HepG2 (cell line): ENCODE results near the gene ZNF248. TPM values are rescaled to one million over a fixed set of nuclear protein-coding genes. Genes with fewer than 3 reads are reported as not detected.

Experiments
- AHR ChIP-seq: IDR thresholded peaks from 2 replicates; pipeline ENCODE4 v1.6.1; 2018; ENCODE audit warnings: missing genetic modification reagents, missing compliant biosample characterization
- ETV5 ChIP-seq: IDR thresholded peaks from 2 replicates; pipeline ENCODE4 v1.6.1; 2018; ENCODE audit warnings: missing biosample characterization, missing genetic modification reagents, inconsistent platforms, borderline replicate concordance
- ETV6 ChIP-seq: sonication (generic); formaldehyde crosslinking; conservative IDR thresholded peaks from 2 replicates; pipeline ENCODE4 v1.4.0; 2020; ENCODE audit warnings: missing genetic modification reagents
- GPN1 ChIP-seq: sonication (generic); formaldehyde crosslinking; IDR thresholded peaks from 2 replicates; pipeline ENCODE4 v1.5.1; 2020; ENCODE audit warnings: missing genetic modification reagents, borderline replicate concordance
- HIVEP1 ChIP-seq: sonication (generic); formaldehyde crosslinking; IDR thresholded peaks from 2 replicates; pipeline ENCODE4 v1.4.0; 2020; ENCODE audit warnings: mild to moderate bottlenecking, missing genetic modification reagents
- HNRNPL ChIP-seq: fragments of 200-400 bp; formaldehyde crosslinking; IDR thresholded peaks from 2 replicates; pipeline ENCODE4 v1.6.1; 2017; ENCODE audit warnings: mild to moderate bottlenecking, low read depth, low read length
- KMT2B ChIP-seq: IDR thresholded peaks from 2 replicates; pipeline ENCODE4 v1.6.1; 2016; ENCODE audit warnings: missing genetic modification reagents, missing compliant biosample characterization
- MLLT10 ChIP-seq: sonication (generic); formaldehyde crosslinking; IDR thresholded peaks from 2 replicates; pipeline ENCODE4 v1.4.0; 2020; ENCODE audit warnings: missing genetic modification reagents
- MTA3 ChIP-seq: sonication (generic); formaldehyde crosslinking; IDR thresholded peaks from 2 replicates; pipeline ENCODE4 v1.4.0; 2020; ENCODE audit warnings: missing genetic modification reagents
- NR2F1 ChIP-seq, 2 experiments: fragments of 450-650 bp in 1 of 2; formaldehyde crosslinking in 1 of 2; IDR thresholded peaks; 2 replicates each; pipeline versions ENCODE4 v1.5.0 to v1.6.1; 2016 to 2020; ENCODE audit warnings: mild to moderate bottlenecking in 1 of 2, missing compliant biosample characterization in 1 of 2, missing genetic modification reagents in 1 of 2, moderate library complexity in 1 of 2
- NR3C1 ChIP-seq: sonication (generic); formaldehyde crosslinking; IDR thresholded peaks from 2 replicates; pipeline ENCODE4 v1.4.0; 2020; ENCODE audit warnings: missing genetic modification reagents
- RARA ChIP-seq: IDR thresholded peaks from 2 replicates; pipeline ENCODE4 v1.6.1; 2016; ENCODE audit warnings: missing genetic modification reagents, missing compliant biosample characterization
- TBP ChIP-seq: sonication (generic); formaldehyde crosslinking; IDR thresholded peaks from 2 replicates; pipeline ENCODE4 v1.5.0; 2020; ENCODE audit warnings: missing genetic modification reagents
- YEATS2 ChIP-seq: sonication (generic); formaldehyde crosslinking; IDR thresholded peaks from 2 replicates; pipeline ENCODE4 v1.4.0; 2020; ENCODE audit warnings: missing genetic modification reagents, borderline replicate concordance
- ZNF253 ChIP-seq: sonication (generic); formaldehyde crosslinking; IDR thresholded peaks from 2 replicates; pipeline ENCODE4 v1.8.0; 2022; ENCODE audit warnings: mild to moderate bottlenecking, missing genetic modification reagents, borderline replicate concordance
- ZNF441 ChIP-seq: sonication (generic); formaldehyde crosslinking; IDR thresholded peaks from 2 replicates; pipeline ENCODE4 v1.7.0; 2021; ENCODE audit warnings: missing genetic modification reagents, borderline replicate concordance
- ZNF766 ChIP-seq: sonication (generic); formaldehyde crosslinking; IDR thresholded peaks from 2 replicates; pipeline ENCODE4 v1.5.0; 2020; ENCODE audit warnings: missing genetic modification reagents, borderline replicate concordance
- polyA plus RNA-seq, 8 experiments: library from polyadenylated mRNA; depleted of rRNA in 3 of 8; stranded (reverse) in 7 of 8; unstranded in 1 of 8; fragments of >200 nt; fragmentation: Illumina TruSeq in 4 of 8; extraction: Trizol in 4 of 8; gene quantifications; 2 replicates each; pipeline versions ENCODE4 v1.2.1 to v1.2.3, GENCODE V29; 2011 to 2016; ENCODE audit warnings: low read depth in 4 of 8, missing spikeins in 1 of 8, mixed read lengths in 1 of 8; ENCODE audit not compliant: insufficient read depth in 1 of 8
- total RNA-seq, 5 experiments: library from RNA; depleted of rRNA; stranded (reverse); fragments of >200 nt; fragmentation: Illumina TruSeq; extraction: Trizol; gene quantifications; 2 replicates each; pipeline ENCODE4 v1.2.3, GENCODE V29; 2016; ENCODE audit warnings: low read depth in 1 of 5
- TF ChIP-seq, protein P1 (sequence below): sonication (generic); formaldehyde crosslinking; IDR thresholded peaks from 2 replicates; pipeline ENCODE4 v1.4.0; 2020; ENCODE audit warnings: missing genetic modification reagents, mild to moderate bottlenecking, borderline replicate concordance
- TF ChIP-seq, protein P2 (sequence below): sonication (generic); formaldehyde crosslinking; IDR thresholded peaks from 2 replicates; pipeline ENCODE4 v1.5.1; 2020; ENCODE audit warnings: missing genetic modification reagents, mild to moderate bottlenecking, borderline replicate concordance
- TF ChIP-seq, protein P3 (sequence below): sonication (generic); formaldehyde crosslinking; IDR thresholded peaks from 2 replicates; pipeline ENCODE4 v1.4.0; 2020; ENCODE audit warnings: missing genetic modification reagents, mild to moderate bottlenecking, borderline replicate concordance

ZNF248 gene
- total and polyA plus RNA-seq, 2 of the 13 experiments (the other 11 are each of a cell fraction or from before 2014, with no cell fraction given): 12.8 to 13.3 TPM

DNA sequence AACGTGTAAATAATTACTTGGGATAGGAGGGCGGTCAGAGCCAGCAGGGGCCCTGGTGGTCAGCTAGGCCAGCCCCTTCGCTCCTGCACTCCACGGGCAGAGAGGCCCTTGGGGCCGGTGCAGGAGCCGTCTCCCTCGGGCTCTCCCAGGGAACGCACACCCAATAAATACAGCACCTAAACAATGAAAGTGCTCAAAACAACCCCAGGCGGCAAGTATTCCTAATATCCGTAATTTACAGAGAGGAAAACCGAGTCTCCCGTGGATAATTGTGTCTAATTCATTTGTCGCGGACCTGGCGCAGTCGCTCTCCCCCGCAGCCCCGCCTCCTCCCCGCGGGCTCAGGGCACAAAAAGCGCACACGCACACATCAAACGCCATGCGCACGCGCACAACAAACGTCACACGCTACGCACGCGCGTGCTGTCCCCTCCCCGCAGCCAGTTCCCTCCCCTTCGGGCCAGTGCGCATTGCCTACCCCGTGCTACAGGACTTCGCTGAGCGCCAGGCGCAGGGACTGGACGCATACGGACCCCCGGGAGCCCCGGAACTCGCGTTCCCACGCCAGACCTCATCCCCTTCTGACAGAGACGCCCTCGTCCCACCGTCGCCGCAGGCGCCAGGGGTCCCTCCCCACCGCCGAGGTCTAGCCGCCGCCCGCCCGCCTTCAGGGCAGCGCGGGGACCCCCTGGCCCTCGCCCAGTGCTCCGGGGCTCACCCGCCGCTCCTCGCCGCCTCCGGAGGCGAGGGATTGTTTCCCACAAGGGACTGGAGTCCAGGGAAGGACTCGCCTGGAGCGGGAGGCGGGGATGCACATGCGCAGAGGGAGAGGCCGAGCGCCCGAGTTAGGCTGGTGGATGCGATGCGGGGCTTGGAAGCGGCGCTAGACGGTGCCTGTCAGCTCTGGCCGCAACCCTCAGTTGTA lies at the start of gene ZNF248 (continued):
- TF ChIP-seq, protein P1, sequence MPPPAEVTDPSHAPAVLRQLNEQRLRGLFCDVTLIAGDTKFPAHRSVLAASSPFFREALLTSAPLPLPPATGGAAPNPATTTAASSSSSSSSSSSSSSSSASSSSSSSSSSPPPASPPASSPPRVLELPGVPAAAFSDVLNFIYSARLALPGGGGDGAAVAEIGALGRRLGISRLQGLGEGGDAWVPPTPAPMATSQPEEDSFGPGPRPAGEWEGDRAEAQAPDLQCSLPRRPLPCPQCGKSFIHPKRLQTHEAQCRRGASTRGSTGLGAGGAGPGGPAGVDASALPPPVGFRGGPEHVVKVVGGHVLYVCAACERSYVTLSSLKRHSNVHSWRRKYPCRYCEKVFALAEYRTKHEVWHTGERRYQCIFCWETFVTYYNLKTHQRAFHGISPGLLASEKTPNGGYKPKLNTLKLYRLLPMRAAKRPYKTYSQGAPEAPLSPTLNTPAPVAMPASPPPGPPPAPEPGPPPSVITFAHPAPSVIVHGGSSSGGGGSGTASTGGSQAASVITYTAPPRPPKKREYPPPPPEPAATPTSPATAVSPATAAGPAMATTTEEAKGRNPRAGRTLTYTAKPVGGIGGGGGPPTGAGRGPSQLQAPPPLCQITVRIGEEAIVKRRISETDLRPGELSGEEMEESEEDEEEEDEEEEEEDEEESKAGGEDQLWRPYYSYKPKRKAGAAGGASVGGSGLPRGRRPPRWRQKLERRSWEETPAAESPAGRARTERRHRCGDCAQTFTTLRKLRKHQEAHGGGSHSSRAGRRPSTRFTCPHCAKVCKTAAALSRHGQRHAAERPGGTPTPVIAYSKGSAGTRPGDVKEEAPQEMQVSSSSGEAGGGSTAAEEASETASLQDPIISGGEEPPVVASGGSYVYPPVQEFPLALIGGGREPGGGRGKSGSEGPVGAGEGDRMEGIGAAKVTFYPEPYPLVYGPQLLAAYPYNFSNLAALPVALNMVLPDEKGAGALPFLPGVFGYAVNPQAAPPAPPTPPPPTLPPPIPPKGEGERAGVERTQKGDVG (CRISPR knock-in tag): 0 out of 2 replicates have a peak, but pooled peaks have one; percentile 42
- TF ChIP-seq ETV5 (no peak; the same call in 1 of the 2 replicates), KMT2B (CRISPR knock-in tag) (peak; percentile 86), RARA (peak; percentile 58), MTA3 (CRISPR knock-in tag) (no peak), ZNF766 (CRISPR knock-in tag) (peak; percentile 94), NR3C1 (no peak), ETV6 (CRISPR knock-in tag) (peak; percentile 83), YEATS2 (peak; percentile 80; the same call in 1 of the 2 replicates), ZNF253 (CRISPR knock-in tag) (peak; percentile 71; the same call in 1 of the 2 replicates), HIVEP1 (CRISPR knock-in tag) (peak; percentile 84; the same call in 1 of the 2 replicates), GPN1 (CRISPR knock-in tag) (peak; percentile 68; the same call in 1 of the 2 replicates), HNRNPL (no peak), TBP (no peak), AHR (CRISPR knock-in tag) (0 out of 2 replicates have a peak, but pooled peaks have one; percentile 59), ZNF441 (CRISPR knock-in tag) (0 out of 2 replicates have a peak, but pooled peaks have one; percentile 28), MLLT10 (no peak), NR2F1 (CRISPR knock-in tag; IDR thresholded peaks at IDR 0.05) (0 out of 4 replicates have a peak, but pooled peaks of 1 of the 2 experiments have one; percentile 39)
- TF ChIP-seq, protein P2, sequence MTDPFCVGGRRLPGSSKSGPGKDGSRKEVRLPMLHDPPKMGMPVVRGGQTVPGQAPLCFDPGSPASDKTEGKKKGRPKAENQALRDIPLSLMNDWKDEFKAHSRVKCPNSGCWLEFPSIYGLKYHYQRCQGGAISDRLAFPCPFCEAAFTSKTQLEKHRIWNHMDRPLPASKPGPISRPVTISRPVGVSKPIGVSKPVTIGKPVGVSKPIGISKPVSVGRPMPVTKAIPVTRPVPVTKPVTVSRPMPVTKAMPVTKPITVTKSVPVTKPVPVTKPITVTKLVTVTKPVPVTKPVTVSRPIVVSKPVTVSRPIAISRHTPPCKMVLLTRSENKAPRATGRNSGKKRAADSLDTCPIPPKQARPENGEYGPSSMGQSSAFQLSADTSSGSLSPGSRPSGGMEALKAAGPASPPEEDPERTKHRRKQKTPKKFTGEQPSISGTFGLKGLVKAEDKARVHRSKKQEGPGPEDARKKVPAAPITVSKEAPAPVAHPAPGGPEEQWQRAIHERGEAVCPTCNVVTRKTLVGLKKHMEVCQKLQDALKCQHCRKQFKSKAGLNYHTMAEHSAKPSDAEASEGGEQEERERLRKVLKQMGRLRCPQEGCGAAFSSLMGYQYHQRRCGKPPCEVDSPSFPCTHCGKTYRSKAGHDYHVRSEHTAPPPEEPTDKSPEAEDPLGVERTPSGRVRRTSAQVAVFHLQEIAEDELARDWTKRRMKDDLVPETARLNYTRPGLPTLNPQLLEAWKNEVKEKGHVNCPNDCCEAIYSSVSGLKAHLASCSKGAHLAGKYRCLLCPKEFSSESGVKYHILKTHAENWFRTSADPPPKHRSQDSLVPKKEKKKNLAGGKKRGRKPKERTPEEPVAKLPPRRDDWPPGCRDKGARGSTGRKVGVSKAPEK (CRISPR knock-in tag): no peak; the same call in 1 of the 2 replicates
- TF ChIP-seq, protein P3, sequence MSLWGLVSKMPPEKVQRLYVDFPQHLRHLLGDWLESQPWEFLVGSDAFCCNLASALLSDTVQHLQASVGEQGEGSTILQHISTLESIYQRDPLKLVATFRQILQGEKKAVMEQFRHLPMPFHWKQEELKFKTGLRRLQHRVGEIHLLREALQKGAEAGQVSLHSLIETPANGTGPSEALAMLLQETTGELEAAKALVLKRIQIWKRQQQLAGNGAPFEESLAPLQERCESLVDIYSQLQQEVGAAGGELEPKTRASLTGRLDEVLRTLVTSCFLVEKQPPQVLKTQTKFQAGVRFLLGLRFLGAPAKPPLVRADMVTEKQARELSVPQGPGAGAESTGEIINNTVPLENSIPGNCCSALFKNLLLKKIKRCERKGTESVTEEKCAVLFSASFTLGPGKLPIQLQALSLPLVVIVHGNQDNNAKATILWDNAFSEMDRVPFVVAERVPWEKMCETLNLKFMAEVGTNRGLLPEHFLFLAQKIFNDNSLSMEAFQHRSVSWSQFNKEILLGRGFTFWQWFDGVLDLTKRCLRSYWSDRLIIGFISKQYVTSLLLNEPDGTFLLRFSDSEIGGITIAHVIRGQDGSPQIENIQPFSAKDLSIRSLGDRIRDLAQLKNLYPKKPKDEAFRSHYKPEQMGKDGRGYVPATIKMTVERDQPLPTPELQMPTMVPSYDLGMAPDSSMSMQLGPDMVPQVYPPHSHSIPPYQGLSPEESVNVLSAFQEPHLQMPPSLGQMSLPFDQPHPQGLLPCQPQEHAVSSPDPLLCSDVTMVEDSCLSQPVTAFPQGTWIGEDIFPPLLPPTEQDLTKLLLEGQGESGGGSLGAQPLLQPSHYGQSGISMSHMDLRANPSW (CRISPR knock-in tag): peak; percentile 30; the same call in 1 of the 2 replicates
